Astrocyte of the hippocampus (primary cell): Measurements from ENCODE around the gene PHYKPL.

Source experiments
- DNase-seq: peaks from one replicate; pipeline ENCODE4 v3.0.0; 2011; ENCODE audit warnings: low read depth, low spot score

The PHYKPL gene

DNA sequence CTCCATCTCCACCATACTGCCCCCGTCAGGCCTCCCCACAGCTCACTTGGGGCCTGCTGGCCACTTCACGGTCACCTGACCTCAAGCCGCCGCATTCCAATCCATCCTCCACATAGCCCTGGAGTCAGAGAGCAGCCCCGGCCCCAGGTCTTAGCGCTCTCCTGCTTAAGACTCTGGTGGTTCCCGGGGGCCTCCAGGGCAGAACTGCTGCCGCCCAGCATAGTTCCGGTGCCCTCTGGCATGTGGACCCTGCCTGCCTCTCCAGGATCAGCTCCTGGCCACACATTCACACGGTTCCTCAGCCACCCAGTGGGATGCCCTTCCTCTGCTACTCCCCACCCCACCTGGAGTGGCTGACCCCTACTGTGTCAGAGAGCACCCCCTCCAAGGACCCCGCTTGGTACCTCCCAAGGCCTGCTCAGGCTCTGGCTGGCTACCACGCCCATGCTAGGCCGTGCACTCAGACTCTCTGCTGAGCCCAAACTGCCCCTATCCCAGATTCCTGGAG is 8.7 kb downstream of the PHYKPL start:
- no peak for DNase-seq

GRCh38 chr5:178223196-178223773 is 9.3 kb downstream of the PHYKPL start:
- DNase-seq = no peak

DNA sequence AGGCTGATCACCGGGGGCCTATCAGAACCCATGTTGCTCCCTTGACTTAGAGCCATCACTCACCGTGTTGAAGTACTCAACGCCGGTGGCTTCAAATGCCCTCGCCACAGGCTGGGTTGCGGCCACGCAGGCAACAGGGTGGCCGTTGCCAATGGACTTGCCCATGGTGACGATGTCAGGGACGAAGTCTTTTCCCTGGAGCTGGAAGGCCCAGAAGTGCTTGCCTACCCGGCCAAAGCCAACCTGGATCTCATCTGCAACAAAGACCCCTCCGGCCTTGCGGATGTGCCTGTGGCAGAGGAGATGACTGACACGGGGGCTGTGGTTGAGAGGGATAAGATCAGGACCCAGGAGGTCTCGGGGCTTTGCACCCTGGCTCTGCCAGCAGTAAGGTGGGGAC is 10.3 kb downstream of the PHYKPL start:
- no peak for DNase-seq

- no peak for DNase-seq
Measured at GRCh38 chr5:178221853-178222252, 10.7 kb downstream of the PHYKPL start.

DNA sequence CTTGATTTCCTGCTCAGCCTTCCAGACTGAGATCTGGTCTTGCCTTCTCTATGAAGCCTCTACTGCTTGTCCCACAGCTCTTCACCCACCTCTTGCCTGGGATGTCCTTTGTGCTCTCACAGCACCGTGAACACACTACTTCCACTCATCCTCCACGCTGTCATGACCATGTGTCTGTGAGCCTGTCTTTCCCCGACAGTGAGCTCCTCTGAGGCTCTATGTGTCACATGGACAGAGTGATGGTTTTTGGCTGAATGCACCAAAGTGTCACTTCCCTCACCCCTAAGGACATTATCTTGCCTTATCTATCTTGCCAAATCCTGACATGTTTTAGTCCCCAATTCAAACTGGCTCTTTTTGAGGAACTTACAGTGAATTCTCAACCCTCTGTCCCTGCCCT is 11.3 kb downstream of the PHYKPL start:
- DNase-seq = no peak

DNA sequence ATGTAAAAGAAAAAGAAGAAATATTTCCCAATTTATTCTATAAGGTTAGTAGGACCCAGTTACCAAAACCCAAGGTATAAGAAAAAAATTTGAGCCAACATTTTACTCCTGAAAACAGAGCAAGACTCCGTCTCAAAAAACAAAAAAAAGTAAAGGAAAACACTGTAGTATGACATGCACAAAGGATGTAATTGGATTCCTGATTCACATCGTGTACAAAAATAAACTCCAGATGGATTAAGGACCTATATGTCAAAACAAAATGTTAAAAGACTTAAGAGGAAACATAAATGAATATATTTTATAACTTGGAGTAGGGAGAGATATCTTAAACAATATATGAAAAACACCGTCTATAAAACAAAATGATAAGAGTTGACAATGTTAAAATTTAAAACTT is 13.8 kb downstream of the PHYKPL start:
- no peak for DNase-seq

GRCh38 chr5:178218237-178218776 is 14.3 kb downstream of the PHYKPL start:
- DNase-seq = no peak

GRCh38 chr5:178216779-178217178 is 15.8 kb downstream of the PHYKPL start:
- no peak for DNase-seq

DNA sequence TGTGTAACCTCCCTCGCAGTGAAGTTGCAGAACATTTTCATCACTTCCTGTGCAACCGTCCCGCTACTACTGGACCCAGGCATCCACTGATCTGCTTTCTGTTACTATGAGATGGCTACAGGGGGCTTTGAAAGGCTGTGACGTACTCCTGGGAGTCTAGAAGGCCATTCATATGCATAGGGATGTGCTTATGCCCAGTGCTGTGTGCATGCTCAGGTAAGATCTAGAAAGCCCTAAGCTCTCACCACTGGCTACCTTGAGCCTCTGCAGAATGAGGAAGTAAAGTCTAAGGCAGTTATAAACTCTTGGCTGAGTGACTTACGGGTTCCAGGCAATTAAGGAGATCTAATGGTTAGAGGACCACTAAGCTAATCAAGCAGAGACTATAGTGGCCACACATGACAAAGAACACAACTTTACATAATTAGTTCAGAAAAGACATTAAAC is 16.5 kb downstream of the PHYKPL start:
- no peak for DNase-seq

- DNase-seq = no peak
Measured at GRCh38 chr5:178215280-178216002, 17.2 kb downstream of the PHYKPL start.

DNA sequence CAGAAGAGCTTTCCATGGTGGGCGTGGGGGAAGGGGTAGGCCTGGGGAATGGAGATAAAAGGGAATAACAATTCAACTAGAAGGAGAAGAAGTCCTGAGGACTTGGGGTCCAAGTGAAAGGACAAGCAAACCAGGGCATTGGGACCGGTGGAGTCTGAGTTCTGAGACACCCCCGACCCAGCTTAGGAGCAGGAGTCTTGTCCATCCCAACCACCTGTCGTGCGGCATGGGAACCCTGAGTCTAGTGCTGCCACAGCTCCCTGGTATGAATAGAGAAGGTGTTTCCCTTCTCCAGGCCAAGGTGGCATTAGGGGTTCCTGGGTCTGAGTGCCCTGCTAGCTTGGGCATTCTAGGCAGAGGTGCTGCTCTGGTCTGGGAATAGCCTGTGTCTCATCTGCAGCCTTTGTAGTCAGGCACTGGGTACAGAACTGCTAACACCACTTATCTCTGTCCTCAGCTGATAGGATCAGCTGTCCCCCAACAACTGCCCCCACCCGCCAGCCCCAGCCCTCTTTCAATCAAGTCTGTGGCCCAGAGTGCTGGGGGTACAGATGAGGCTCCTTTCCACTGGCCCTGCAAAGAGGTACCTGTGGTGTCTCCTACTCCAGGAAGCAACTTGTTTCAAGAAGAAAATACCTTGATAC is 18.3 kb downstream of the PHYKPL start:
- no peak for DNase-seq

- DNase-seq = no peak
Measured at GRCh38 chr5:178213748-178214151, 18.9 kb downstream of the PHYKPL start.

GRCh38 chr5:178213003-178213461 is 19.6 kb downstream of the PHYKPL start:
- DNase-seq = no peak

- no peak for DNase-seq
Measured at GRCh38 chr5:178212241-178213002, 20.2 kb downstream of the PHYKPL start.

GRCh38 chr5:178211095-178212048 is 21.2 kb downstream of the PHYKPL start:
- DNase-seq = no peak

- no peak for DNase-seq
Measured at GRCh38 chr5:178210686-178211085, 21.9 kb downstream of the PHYKPL start.

- no peak for DNase-seq
Measured at GRCh38 chr5:178210073-178210535, 22.5 kb downstream of the PHYKPL start.

DNA sequence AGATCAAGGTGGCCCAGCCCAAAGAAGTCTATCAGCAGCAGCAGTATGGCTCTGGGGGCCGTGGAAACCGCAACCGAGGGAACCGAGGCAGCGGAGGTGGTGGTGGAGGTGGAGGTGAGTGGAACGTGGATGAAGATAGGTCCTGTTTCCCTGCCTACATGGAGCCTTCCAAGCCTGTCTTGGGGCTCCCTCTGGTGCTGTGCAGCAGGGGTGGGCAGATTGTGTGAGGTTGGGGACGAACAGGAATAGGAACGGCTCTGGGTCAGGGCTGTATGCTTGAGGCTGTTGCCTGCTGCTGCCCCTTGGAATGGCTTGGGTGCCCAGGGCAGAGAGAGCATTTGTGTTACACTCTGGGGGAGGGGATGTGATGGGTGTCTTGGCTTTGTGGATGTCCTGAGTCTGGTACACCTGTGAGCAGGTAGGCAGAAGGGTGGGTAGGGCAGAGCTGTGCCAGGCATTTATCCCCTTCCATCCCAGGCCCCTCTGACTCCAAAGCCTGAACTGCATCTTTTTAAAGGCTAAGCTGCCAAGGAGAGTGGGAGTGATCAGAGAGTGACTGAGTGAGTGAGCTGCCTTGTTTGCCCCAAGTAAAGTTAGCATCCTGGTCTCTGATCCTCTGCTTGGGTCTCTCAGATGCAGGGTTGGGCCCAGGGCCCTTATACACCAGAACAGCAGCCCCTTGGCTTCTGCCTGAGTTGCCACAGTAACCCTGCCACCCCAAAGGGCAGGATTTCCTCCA is 23.1 kb downstream of the PHYKPL start:
- no peak for DNase-seq

- no peak for DNase-seq
Measured at GRCh38 chr5:178208540-178209227, 23.9 kb downstream of the PHYKPL start.
